Stimulated activated naive CD8-positive, alpha-beta T cell treated with anti-CD3 and anti-CD28 coated beads, Interleukin-15, Interleukin-2, amounts not matched to agents 100 ng/mL and 50 ng/mL, for 24 hours (primary cell): ENCODE data around the gene MKLN1.
A peak's percentile ranks its signal among the peaks of the same experiment; 100 is the strongest.

ENCODE experiments used
- H3K27ac Mint-ChIP-seq: one replicate; pipeline ENCODE4 v1.8.0; 2021; ENCODE audit warnings: mild to moderate bottlenecking, mixed read lengths
- H3K27me3 Mint-ChIP-seq: one replicate; pipeline ENCODE4 v1.8.0; 2021; ENCODE audit warnings: mixed read lengths
- H3K36me3 Mint-ChIP-seq: one replicate; pipeline ENCODE4 v1.8.0; 2021; ENCODE audit warnings: low read depth, mixed read lengths
- H3K4me1 Mint-ChIP-seq: one replicate; pipeline ENCODE4 v1.8.0; 2021; ENCODE audit warnings: low read depth, mixed read lengths
- H3K4me3 Mint-ChIP-seq: one replicate; pipeline ENCODE4 v1.8.0; 2021; ENCODE audit warnings: mild to moderate bottlenecking, mixed read lengths
- H3K9me3 Mint-ChIP-seq: one replicate; pipeline ENCODE4 v1.8.0; 2021; ENCODE audit warnings: mixed read lengths

MKLN1 gene

GRCh38 chr7:131357282-131357880 lies 29.7 kb downstream of the MKLN1 start:
- H3K27me3 Mint-ChIP-seq = no peaks in the 10 kb centered on the region
- peaks cover 79% of the 10 kb centered on the region for H3K4me1 Mint-ChIP-seq
- H3K27ac Mint-ChIP-seq = no peak overlapping the region
- no peak overlapping the region for H3K4me3 Mint-ChIP-seq
- H3K9me3 Mint-ChIP-seq = no peaks in the 10 kb centered on the region
- H3K36me3 Mint-ChIP-seq = no peaks in the 10 kb centered on the region

GRCh38 chr7:131358636-131359035 lies 31.0 kb downstream of the MKLN1 start:
- no peaks in the 10 kb centered on the region for H3K9me3 Mint-ChIP-seq
- H3K4me1 Mint-ChIP-seq = peaks cover 82% of the 10 kb centered on the region
- H3K4me3 Mint-ChIP-seq = no peak overlapping the region
- no peaks in the 10 kb centered on the region for H3K36me3 Mint-ChIP-seq
- H3K27me3 Mint-ChIP-seq = no peaks in the 10 kb centered on the region
- H3K27ac Mint-ChIP-seq = no peak overlapping the region

DNA sequence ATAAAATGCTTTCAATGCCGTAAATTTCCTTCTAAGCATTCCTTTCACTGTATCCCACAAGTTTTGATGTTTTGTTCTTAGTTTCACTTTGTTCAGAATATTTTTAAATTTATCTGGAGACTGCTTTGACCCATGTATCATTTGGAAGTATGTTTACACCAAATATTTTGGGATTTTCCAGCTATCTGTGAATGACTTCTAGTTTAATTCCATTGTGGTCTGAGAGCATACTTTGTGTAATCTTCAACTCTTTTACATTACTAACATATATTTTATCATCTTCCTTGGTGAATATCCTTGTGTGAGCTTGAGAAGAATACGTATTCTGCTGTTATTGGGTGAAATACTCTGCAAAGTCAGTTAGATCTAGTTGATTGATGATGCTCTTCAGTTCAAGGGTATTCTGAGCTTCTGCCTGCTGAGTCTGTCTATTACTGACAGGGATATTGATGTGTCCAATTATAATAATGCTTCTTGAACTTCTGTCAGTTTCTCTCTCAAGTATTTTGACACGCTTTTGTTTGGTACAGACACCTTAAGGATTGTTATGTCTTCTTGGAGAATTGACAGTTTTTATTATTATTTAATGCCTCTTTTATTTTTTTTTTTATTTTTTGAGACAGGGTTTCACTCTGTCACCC lies 31.6 kb downstream of the MKLN1 start:
- H3K36me3 Mint-ChIP-seq = no peaks in the 10 kb centered on the region
- H3K4me3 Mint-ChIP-seq = no peak overlapping the region
- peaks cover 83% of the 10 kb centered on the region for H3K4me1 Mint-ChIP-seq
- no peak overlapping the region for H3K27ac Mint-ChIP-seq
- no peaks in the 10 kb centered on the region for H3K9me3 Mint-ChIP-seq
- no peaks in the 10 kb centered on the region for H3K27me3 Mint-ChIP-seq

- peaks cover 95% of the 10 kb centered on the region for H3K4me1 Mint-ChIP-seq
Observed at GRCh38 chr7:131363719-131364118, 36.0 kb downstream of the MKLN1 start.

DNA sequence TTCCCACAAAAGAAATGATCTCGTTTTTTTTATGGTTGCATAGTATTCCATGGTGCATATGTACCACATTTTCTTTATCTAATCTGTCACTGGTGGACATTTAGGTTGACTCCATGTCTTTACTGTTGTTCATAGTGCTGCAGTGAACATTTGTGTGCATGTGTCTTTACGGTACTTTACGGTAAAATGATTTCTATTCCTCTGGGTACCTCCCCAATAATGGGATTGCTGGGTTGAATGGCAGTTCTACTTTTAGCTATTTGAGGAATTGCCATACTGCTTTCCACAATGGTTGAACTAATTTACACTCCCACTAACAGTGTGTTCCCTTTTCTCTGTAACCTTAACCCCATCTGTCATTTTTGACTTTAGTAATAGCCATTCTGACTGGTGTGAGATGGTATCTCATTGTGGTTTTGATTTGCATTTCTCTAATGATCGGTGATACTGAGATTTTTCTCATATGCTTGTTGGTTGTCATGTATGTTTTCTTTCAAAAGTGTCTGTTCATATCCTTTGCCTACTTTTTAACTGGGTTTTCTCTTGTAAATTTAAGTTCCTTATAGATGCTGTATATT lies 37.2 kb downstream of the MKLN1 start:
- Mint-ChIP-seq H3K27me3 (no peaks in the 10 kb centered on the region), H3K27ac (no peak overlapping the region), H3K9me3 (peaks cover 4% of the 10 kb centered on the region), H3K4me3 (no peak overlapping the region), H3K4me1 (peaks cover 97% of the 10 kb centered on the region), H3K36me3 (peaks cover 20% of the 10 kb centered on the region)

More at GRCh38 chr7:131363719-131364118, 36.0 kb downstream of the MKLN1 start:
- H3K36me3 Mint-ChIP-seq = peaks cover 20% of the 10 kb centered on the region
- peaks cover 4% of the 10 kb centered on the region for H3K9me3 Mint-ChIP-seq
- no peak overlapping the region for H3K4me3 Mint-ChIP-seq
- no peak overlapping the region for H3K27ac Mint-ChIP-seq
- no peaks in the 10 kb centered on the region for H3K27me3 Mint-ChIP-seq

GRCh38 chr7:131365838-131366237 lies 38.2 kb downstream of the MKLN1 start:
- Mint-ChIP-seq H3K4me1 (peaks cover 97% of the 10 kb centered on the region), H3K36me3 (peaks cover 20% of the 10 kb centered on the region), H3K27me3 (no peaks in the 10 kb centered on the region), H3K4me3 (no peak overlapping the region), H3K9me3 (peaks cover 4% of the 10 kb centered on the region), H3K27ac (no peak overlapping the region)

DNA sequence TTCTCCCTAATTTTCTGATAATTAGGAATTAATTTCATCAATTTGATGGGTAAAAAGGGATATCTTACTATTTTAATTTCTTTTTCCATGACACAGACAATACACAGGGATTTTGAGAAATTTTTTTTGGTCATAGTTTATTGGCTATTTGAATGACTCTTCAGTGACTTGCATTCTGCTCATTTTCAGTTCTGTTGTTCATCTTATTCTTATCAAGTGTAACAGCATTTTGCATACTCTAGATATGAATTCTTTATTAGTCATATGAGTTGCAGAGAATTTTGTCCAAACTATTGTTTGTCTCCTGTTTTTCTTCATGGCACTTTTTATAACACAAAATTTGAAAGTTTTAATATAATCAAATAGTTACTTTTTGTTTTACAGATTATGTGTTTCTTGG lies 41.7 kb downstream of the MKLN1 start:
- Mint-ChIP-seq H3K4me3 (no peak overlapping the region), H3K27me3 (no peaks in the 10 kb centered on the region), H3K9me3 (peaks cover 4% of the 10 kb centered on the region), H3K4me1 (peaks cover 93% of the 10 kb centered on the region), H3K36me3 (peaks cover 19% of the 10 kb centered on the region), H3K27ac (no peak overlapping the region)

DNA sequence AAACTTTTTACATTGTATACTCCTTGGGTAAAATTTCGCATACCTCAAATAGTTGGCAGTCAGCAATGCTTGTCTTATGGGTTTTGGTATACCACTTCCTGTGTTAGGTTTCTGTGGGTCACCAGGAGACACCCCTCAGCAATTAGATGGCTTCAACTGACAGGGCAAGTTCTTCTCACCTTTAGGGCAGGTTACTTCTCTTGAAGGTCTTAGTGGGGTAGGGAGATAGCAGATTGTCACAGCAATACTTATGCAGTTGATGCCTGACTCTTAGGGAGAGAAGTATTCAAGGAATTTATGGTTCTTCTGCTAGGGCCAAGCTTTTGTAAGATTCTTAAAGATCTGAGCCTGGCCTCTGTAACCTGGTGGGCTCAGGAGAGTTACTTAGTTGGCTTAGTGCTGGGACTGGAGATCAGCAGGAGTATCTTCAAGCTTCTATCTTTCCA lies 42.9 kb downstream of the MKLN1 start:
- H3K36me3 Mint-ChIP-seq = peaks cover 12% of the 10 kb centered on the region

DNA sequence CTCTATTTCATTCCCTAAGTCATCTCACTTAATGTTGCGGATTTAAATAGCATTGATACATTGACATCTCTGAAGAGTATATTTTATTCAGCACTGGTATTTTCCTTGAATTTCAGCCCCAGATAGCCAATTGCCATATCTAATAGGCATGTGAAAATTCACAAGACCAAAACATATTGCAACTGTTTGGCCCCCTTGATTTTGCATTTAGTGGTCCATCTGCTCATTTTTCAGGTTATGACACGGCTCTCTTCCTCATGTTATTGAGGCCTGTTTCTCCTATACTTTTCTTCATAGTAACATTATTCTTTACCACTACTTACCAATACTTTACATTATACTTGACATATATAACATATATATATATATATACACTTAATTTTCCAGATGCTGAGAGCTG lies 43.7 kb downstream of the MKLN1 start:
- H3K4me3 Mint-ChIP-seq = no peak overlapping the region
- peaks cover 4% of the 10 kb centered on the region for H3K9me3 Mint-ChIP-seq
- peaks cover 74% of the 10 kb centered on the region for H3K4me1 Mint-ChIP-seq

More for the DNA sequence above, 42.9 kb downstream of the MKLN1 start:
- no peak overlapping the region for H3K27ac Mint-ChIP-seq
- H3K4me3 Mint-ChIP-seq = peak overlapping the region; percentile 38
- peaks cover 4% of the 10 kb centered on the region for H3K9me3 Mint-ChIP-seq
- no peaks in the 10 kb centered on the region for H3K27me3 Mint-ChIP-seq
- H3K4me1 Mint-ChIP-seq = peaks cover 82% of the 10 kb centered on the region

DNA sequence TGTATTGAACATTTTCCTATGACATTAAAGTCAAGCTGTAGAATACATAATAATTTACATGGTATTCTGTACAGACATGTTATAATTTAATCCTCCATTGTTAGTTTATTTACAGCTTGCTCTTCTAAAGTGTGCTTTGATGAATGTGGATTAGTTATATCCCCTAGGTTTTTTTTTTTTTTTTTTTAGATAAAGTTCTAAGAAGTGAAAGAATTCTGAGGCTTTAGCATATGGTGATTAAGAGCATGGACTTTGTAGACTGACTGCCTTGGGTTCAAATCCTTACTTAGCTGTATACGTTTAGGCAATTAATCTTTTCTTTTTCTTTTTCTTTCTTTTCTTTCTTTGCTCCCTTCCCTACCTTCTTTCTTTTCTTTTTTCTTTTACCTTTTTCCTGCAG lies 44.9 kb downstream of the MKLN1 start:
- no peaks in the 10 kb centered on the region for H3K27me3 Mint-ChIP-seq

More for the DNA sequence above, 43.7 kb downstream of the MKLN1 start:
- peaks cover 12% of the 10 kb centered on the region for H3K36me3 Mint-ChIP-seq
- no peak overlapping the region for H3K27ac Mint-ChIP-seq
- H3K27me3 Mint-ChIP-seq = no peaks in the 10 kb centered on the region

GRCh38 chr7:131374821-131375220 lies 47.1 kb downstream of the MKLN1 start:
- H3K9me3 Mint-ChIP-seq = no peaks in the 10 kb centered on the region
- H3K27ac Mint-ChIP-seq = no peak overlapping the region
- H3K36me3 Mint-ChIP-seq = peaks cover 10% of the 10 kb centered on the region
- no peak overlapping the region for H3K4me3 Mint-ChIP-seq
- peaks cover 40% of the 10 kb centered on the region for H3K4me1 Mint-ChIP-seq
- H3K27me3 Mint-ChIP-seq = no peaks in the 10 kb centered on the region

More for the DNA sequence above, 44.9 kb downstream of the MKLN1 start:
- Mint-ChIP-seq H3K27ac (no peak overlapping the region), H3K4me1 (peaks cover 62% of the 10 kb centered on the region), H3K9me3 (peaks cover 4% of the 10 kb centered on the region), H3K4me3 (no peak overlapping the region), H3K36me3 (peaks cover 16% of the 10 kb centered on the region)

DNA sequence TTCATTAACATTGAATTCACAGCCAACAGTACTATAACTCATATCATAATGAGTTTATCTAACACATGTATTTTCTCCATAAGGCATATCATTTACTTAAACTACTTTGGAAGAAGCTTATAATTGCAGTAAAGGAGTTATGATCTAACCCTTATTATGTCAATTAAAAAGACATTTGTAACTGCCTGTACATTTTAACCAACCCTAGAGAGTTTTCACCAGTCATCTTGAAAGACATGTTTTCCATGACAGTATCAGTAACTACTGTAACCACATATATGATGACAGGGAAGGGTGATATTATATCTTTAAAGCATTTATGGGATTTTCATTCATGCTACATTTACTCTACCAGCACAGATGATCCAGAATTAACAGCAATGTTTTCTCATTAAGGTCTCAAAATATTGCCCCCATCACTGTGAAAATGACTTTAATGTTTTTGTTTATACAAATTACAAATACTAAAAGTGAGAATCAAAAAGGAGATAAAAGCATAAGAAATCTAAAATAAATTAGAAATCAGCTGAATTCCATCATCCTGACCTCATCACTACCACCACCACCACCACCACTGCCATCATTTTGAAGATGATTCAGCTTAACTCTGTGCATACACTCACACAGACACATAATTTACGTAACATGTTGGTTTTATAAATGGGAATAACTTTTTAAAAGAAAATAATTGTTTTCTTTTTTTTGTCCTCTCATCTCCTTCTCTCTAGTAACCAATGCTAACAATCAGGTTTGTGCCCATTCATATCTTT lies 53.6 kb downstream of the MKLN1 start:
- H3K36me3 Mint-ChIP-seq = peaks cover 18% of the 10 kb centered on the region
- peak overlapping the region; percentile 3 for H3K27ac Mint-ChIP-seq
- no peaks in the 10 kb centered on the region for H3K9me3 Mint-ChIP-seq
- no peaks in the 10 kb centered on the region for H3K27me3 Mint-ChIP-seq
- H3K4me1 Mint-ChIP-seq = peaks cover 46% of the 10 kb centered on the region
- H3K4me3 Mint-ChIP-seq = no peak overlapping the region

DNA sequence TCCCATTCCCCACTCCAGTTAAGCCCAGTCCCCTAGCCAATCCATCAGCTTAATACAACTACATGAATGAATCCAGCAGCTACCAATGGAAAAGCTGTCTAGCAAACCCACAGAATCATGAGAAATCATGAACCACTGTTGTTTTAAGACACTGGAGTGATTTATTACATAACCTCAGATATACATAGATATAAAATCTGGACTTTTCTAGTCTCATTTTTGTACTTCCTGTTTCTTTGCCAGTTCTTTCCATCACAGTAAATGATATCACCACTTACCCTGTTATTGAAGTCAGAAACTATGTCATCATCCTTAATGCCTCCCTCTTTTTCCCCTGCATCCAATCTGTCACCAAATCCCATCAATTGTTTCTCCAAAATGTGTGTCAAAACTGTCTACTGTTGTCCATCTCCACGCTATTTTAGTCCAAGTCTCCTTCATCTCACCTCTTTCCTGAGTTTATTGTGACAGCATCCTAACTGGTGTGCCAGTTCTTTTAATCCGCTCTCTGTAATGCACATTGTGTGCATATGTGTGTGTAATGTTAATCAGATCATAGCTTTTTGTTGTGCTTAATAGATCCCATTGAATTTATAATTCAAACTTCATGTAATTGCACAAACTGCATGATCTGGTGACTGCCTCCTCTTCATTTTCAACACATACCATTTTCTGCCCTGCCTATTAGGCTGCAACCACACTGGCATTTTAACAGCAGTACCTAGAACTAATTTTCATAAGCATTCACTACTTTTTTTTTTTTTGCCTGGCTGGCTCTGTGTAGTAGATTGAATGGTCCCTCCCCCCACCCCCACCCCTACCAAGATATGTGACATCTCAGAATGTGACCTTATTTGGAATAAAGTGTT lies 56.0 kb downstream of the MKLN1 start:
- H3K4me3 Mint-ChIP-seq = no peak overlapping the region
- H3K4me1 Mint-ChIP-seq = peaks cover 46% of the 10 kb centered on the region
- H3K27ac Mint-ChIP-seq = peak overlapping the region; percentile 3

GRCh38 chr7:131384286-131384635 lies 56.6 kb downstream of the MKLN1 start:
- peaks cover 20% of the 10 kb centered on the region for H3K36me3 Mint-ChIP-seq
- H3K27me3 Mint-ChIP-seq = no peaks in the 10 kb centered on the region
- peaks cover 46% of the 10 kb centered on the region for H3K4me1 Mint-ChIP-seq
- no peaks in the 10 kb centered on the region for H3K9me3 Mint-ChIP-seq
- H3K4me3 Mint-ChIP-seq = no peak overlapping the region
- H3K27ac Mint-ChIP-seq = no peak overlapping the region

More for the DNA sequence above, 56.0 kb downstream of the MKLN1 start:
- no peaks in the 10 kb centered on the region for H3K27me3 Mint-ChIP-seq
- H3K9me3 Mint-ChIP-seq = no peaks in the 10 kb centered on the region
- peaks cover 18% of the 10 kb centered on the region for H3K36me3 Mint-ChIP-seq
